SK-N-SH (cell line): Measurements from ENCODE around the gene ITGBL1. TPM values are rescaled to one million over a fixed set of nuclear protein-coding genes. Genes with fewer than 3 reads are reported as not detected.

ENCODE experiments used
- CTCF ChIA-PET: fragments of 300-600, 350-600 bp; formaldehyde crosslinking; extraction: SDS; loops from one replicate; lab custom pipeline; 2021; lab: Yijun Ruan, JAX
- POLR2A ChIA-PET: fragments of 350-600 bp; sonication (Branson Sonifier 250); formaldehyde crosslinking; extraction: SDS; loops from one replicate; lab custom pipeline; 2020; ENCODE audit warnings: antibody characterized with exemption, inconsistent platforms; lab: Yijun Ruan, JAX
- DNase-seq: peaks from one replicate; pipeline ENCODE4 v3.0.0; 2012
- H2AFZ ChIP-seq: fragments of 200-600 bp; sonication (generic); 2 replicates; pipeline ENCODE4 v1.8.1; 2016; ENCODE audit warnings: antibody characterized with exemption, mild to moderate bottlenecking, low read depth
- H3F3A ChIP-seq: fragments of 200-600 bp; sonication (generic); replicated peaks from 2 replicates; pipeline ENCODE3; 2016; ENCODE audit warnings: antibody characterized with exemption, mild to moderate bottlenecking; ENCODE audit not compliant: insufficient read depth
- H3K27ac ChIP-seq, 2 experiments: fragments of 200-500 bp in 1 of 2; fragments of 200-600 bp in 1 of 2; sonication (Bioruptor generic) in 1 of 2; sonication (generic), shearing (Covaris generic) in 1 of 2; 2 replicates each; pipeline versions ENCODE4 v1.5.1 to v1.6.1; 2014 to 2016; ENCODE audit warnings: low read depth in 2 of 2, inconsistent platforms in 1 of 2, low read length in 1 of 2, mild to moderate bottlenecking in 1 of 2, mixed read lengths in 1 of 2
- H3K27me3 ChIP-seq: fragments of 200-600 bp; sonication (generic), shearing (Covaris generic); 2 replicates; pipeline ENCODE4 v1.6.1; 2016; ENCODE audit warnings: mixed run types; ENCODE audit not compliant: insufficient read depth
- H3K36me3 ChIP-seq, 2 experiments: fragments of 200-500 bp in 1 of 2; fragments of 200-600 bp in 1 of 2; sonication (Bioruptor generic) in 1 of 2; sonication (generic) in 1 of 2; replicated peaks in 1 of 2; 2 replicates each; pipeline versions ENCODE3 to v1.5.1; 2014 to 2016; ENCODE audit warnings: low read length in 1 of 2, mild to moderate bottlenecking in 1 of 2; ENCODE audit not compliant: insufficient read depth in 2 of 2, control insufficient read depth in 1 of 2
- H3K4me1 ChIP-seq, 2 experiments: fragments of 200-500 bp in 1 of 2; fragments of 200-600 bp in 1 of 2; sonication (Bioruptor generic) in 1 of 2; sonication (generic), shearing (Covaris generic) in 1 of 2; 2 replicates each; pipeline versions ENCODE4 v1.5.1 to v1.6.1; 2014 to 2016; ENCODE audit warnings: low read depth in 1 of 2, low read length in 1 of 2, mixed run types in 1 of 2; ENCODE audit not compliant: insufficient read depth in 2 of 2, control insufficient read depth in 1 of 2
- H3K4me2 ChIP-seq: fragments of 200-600 bp; sonication (generic), shearing (Covaris generic); 2 replicates; pipeline ENCODE4 v1.6.1; 2017; ENCODE audit warnings: mixed run types
- H3K4me3 ChIP-seq, 2 experiments: fragments of 200-500 bp in 1 of 2; fragments of 200-600 bp in 1 of 2; sonication (Bioruptor generic) in 1 of 2; sonication (generic), shearing (Covaris generic) in 1 of 2; 2 replicates each; pipeline versions ENCODE4 v1.5.1 to v1.8.1; 2014 to 2016; ENCODE audit warnings: low read depth in 2 of 2, inconsistent platforms in 1 of 2, low read length in 1 of 2, mild to moderate bottlenecking in 1 of 2, mixed read lengths in 1 of 2, moderate library complexity in 1 of 2
- H3K79me2 ChIP-seq: fragments of 200-600 bp; sonication (generic); 2 replicates; pipeline ENCODE4 v1.8.1; 2017; ENCODE audit warnings: mild to moderate bottlenecking; ENCODE audit not compliant: insufficient read depth
- H3K9ac ChIP-seq: fragments of 200-600 bp; sonication (generic); 2 replicates; pipeline ENCODE4 v1.6.1; 2017; ENCODE audit warnings: mixed run types
- H3K9me2 ChIP-seq: fragments of 200-600 bp; sonication (generic); 2 replicates; pipeline ENCODE4 v1.6.1; 2017; ENCODE audit warnings: mixed run types
- H3K9me3 ChIP-seq: fragments of 200-600 bp; sonication (generic); 2 replicates; pipeline ENCODE4 v1.6.1; 2017; ENCODE audit warnings: mixed run types, mild to moderate bottlenecking, moderate library complexity
- H4K20me1 ChIP-seq: fragments of 200-600 bp; sonication (generic); 2 replicates; pipeline ENCODE4 v1.6.1; 2017; ENCODE audit warnings: mild to moderate bottlenecking, mixed run types; ENCODE audit not compliant: insufficient read depth
- EP300 ChIP-seq, 2 experiments: IDR thresholded peaks; 2 replicates each; pipeline versions ENCODE4 v1.4.0 to v1.6.1; 2012; ENCODE audit warnings: borderline replicate concordance in 1 of 2, low read depth in 1 of 2, low read length in 1 of 2
- FOSL2 ChIP-seq: IDR thresholded peaks from 2 replicates; pipeline ENCODE4 v1.4.0; 2012; ENCODE audit warnings: low read depth, mild to moderate bottlenecking, moderate library complexity, borderline replicate concordance
- FOXJ3 ChIP-seq: sonication (generic); formaldehyde crosslinking; IDR thresholded peaks from 2 replicates; pipeline ENCODE4 v1.5.1; 2020; ENCODE audit warnings: mild to moderate bottlenecking, missing genetic modification reagents
- POLR2AphosphoS5 ChIP-seq: IDR thresholded peaks from 2 replicates; pipeline ENCODE4 v1.6.1; 2012; ENCODE audit warnings: low read depth, low read length
- RXRA ChIP-seq: IDR thresholded peaks from 2 replicates; pipeline ENCODE4 v1.4.0; 2012; ENCODE audit warnings: low read depth, mild to moderate bottlenecking, borderline replicate concordance
- WGBS: methylation state at CpG from one replicate; pipeline ENCODE4 v1.1.6; 2017; ENCODE audit warnings: low lambda C conversion rate; 5-methylcytosine and 5-hydroxymethylcytosine counted together
- polyA plus RNA-seq, 3 experiments: library from polyadenylated mRNA; depleted of rRNA; stranded (reverse); fragments of >200 nt; gene quantifications; 2 replicates each; pipeline ENCODE4 v1.2.3, GENCODE V29; 2012
- TF ChIP-seq, protein P1 (sequence below): IDR thresholded peaks from 2 replicates; pipeline ENCODE4 v1.4.0; 2012; ENCODE audit warnings: low read depth, borderline replicate concordance
- TF ChIP-seq, protein P2 (sequence below): IDR thresholded peaks from 2 replicates; pipeline ENCODE4 v1.4.0; 2012; ENCODE audit warnings: low read depth, borderline replicate concordance
- TF ChIP-seq, protein P3 (sequence below): IDR thresholded peaks from 2 replicates; pipeline ENCODE4; 2012
- TF ChIP-seq, protein P4 (sequence below): fragments of 150-350 bp; IDR thresholded peaks from 2 replicates; pipeline ENCODE4 v1.6.1; 2017; ENCODE audit warnings: antibody characterized with exemption, low read length, low read depth, borderline replicate concordance
- TF ChIP-seq, protein P5 (sequence below): IDR thresholded peaks from 2 replicates; pipeline ENCODE4 v1.6.1; 2012; ENCODE audit warnings: mild to moderate bottlenecking, low read depth, low read length, moderate library complexity

Gene ITGBL1
- polyA plus RNA-seq, 1 of the 3 experiments (the other 2 are of a cell fraction) = 78.7 TPM

DNA sequence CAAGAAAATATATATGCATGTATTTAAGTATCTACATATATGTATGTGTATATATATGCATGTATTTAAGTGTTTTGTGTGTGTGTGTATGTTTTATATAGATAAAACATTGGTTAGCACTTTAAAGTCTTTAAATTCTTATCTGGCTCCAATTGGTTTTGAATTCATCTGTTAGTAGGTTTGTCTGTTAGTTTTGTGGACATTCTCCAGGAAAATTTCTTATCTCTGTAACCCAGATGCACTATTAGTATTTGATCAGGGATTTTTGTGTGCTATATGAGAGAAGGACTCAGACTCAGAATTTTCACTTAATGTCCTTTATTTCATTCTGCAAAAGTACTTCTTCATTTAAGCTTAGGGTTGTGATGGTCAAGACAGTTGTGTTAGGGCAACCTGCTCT, 103.1 kb downstream of the ITGBL1 start:
- H3K27ac ChIP-seq = peak overlapping the region; percentile 6 to 22; a peak in 2 of 4 replicates
- CTCF ChIA-PET = interaction anchor here (1.3 kb wide), 1 partner anchor 19 kb away, joined by 3 read pairs; no protein-coding TSS in a partner anchor
- no peak overlapping the region for H3K4me2 ChIP-seq

DNA sequence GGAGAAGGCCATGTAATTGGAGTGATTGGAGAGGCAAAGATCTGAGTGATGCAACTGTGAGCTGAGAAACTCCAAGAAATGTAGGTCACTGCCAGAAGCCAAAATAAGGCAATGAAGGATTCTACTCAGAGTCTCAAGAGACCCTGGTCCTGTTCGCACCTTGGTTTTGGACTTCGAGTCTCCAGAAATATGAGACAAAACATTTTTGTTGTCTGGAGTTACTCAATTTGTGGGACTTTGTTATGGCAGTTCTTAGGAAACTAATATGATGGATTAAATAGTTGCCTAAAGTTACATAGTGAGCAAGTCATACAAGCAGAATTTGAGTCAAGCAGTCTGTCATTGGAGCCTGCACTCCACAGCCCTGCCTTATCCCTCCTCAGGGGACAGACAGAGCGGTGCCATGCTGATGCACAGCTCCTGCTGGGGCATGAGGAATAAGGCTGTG, 104.2 kb downstream of the ITGBL1 start:
- Histone ChIP-seq H4K20me1 (no peaks in the 10 kb centered on the region), H3F3A (peaks cover 11% of the 10 kb centered on the region), H3K79me2 (peaks cover 75% of the 10 kb centered on the region), H3K9me2 (no peaks in the 10 kb centered on the region), H3K4me2 (no peak overlapping the region), H3K9me3 (no peaks in the 10 kb centered on the region), H3K4me1 (peaks cover 2 to 15% of the 10 kb centered on the region in 2 experiments; a peak in 3 of 4 replicates), H3K36me3 (peaks cover 0 to 15% of the 10 kb centered on the region in 2 experiments), H3K27ac (peak overlapping the region in 1 of 2 experiments; percentile 22; a peak in 2 of 4 replicates), H3K9ac (no peak overlapping the region), H3K27me3 (no peaks in the 10 kb centered on the region), H2AFZ (no peak overlapping the region), H3K4me3 (no peak overlapping the region)
- ChIA-PET CTCF (interaction anchor here (0.6 to 1.3 kb wide), 3 partner anchors 9 to 1014 kb away, joined by 3 read pairs; no protein-coding TSS in a partner anchor), POLR2A (no interaction called here)
- DNase-seq = peak; percentile 17
- 78% methylated on average over 3 of the region's 3 CpGs for WGBS
- TF ChIP-seq POLR2AphosphoS5 (no peak), EP300 (IDR thresholded peaks at IDR 0.05; ENCODE audit: borderline replicate concordance in 1 of 2, low read depth in 1 of 2, low read length in 1 of 2) (no peak)
- TF ChIP-seq, protein P1, sequence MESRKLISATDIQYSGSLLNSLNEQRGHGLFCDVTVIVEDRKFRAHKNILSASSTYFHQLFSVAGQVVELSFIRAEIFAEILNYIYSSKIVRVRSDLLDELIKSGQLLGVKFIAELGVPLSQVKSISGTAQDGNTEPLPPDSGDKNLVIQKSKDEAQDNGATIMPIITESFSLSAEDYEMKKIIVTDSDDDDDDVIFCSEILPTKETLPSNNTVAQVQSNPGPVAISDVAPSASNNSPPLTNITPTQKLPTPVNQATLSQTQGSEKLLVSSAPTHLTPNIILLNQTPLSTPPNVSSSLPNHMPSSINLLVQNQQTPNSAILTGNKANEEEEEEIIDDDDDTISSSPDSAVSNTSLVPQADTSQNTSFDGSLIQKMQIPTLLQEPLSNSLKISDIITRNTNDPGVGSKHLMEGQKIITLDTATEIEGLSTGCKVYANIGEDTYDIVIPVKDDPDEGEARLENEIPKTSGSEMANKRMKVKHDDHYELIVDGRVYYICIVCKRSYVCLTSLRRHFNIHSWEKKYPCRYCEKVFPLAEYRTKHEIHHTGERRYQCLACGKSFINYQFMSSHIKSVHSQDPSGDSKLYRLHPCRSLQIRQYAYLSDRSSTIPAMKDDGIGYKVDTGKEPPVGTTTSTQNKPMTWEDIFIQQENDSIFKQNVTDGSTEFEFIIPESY = no peak
- TF ChIP-seq, protein P2, sequence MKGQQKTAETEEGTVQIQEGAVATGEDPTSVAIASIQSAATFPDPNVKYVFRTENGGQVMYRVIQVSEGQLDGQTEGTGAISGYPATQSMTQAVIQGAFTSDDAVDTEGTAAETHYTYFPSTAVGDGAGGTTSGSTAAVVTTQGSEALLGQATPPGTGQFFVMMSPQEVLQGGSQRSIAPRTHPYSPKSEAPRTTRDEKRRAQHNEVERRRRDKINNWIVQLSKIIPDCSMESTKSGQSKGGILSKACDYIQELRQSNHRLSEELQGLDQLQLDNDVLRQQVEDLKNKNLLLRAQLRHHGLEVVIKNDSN = no peak
- TF ChIP-seq, all 33 proteins: peak for 0

More for the DNA sequence above, 103.1 kb downstream of the ITGBL1 start:
- POLR2A ChIA-PET = no interaction called here
- TF ChIP-seq, protein P3, sequence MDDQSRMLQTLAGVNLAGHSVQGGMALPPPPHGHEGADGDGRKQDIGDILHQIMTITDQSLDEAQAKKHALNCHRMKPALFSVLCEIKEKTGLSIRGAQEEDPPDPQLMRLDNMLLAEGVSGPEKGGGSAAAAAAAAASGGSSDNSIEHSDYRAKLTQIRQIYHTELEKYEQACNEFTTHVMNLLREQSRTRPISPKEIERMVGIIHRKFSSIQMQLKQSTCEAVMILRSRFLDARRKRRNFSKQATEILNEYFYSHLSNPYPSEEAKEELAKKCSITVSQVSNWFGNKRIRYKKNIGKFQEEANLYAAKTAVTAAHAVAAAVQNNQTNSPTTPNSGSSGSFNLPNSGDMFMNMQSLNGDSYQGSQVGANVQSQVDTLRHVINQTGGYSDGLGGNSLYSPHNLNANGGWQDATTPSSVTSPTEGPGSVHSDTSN = no peak
- TF ChIP-seq RXRA (no peak), FOSL2 (no peak), FOXJ3 (CRISPR knock-in tag) (no peak)
- TF ChIP-seq, protein P4, sequence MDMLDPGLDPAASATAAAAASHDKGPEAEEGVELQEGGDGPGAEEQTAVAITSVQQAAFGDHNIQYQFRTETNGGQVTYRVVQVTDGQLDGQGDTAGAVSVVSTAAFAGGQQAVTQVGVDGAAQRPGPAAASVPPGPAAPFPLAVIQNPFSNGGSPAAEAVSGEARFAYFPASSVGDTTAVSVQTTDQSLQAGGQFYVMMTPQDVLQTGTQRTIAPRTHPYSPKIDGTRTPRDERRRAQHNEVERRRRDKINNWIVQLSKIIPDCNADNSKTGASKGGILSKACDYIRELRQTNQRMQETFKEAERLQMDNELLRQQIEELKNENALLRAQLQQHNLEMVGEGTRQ = no peak
- TF ChIP-seq, protein P5, sequence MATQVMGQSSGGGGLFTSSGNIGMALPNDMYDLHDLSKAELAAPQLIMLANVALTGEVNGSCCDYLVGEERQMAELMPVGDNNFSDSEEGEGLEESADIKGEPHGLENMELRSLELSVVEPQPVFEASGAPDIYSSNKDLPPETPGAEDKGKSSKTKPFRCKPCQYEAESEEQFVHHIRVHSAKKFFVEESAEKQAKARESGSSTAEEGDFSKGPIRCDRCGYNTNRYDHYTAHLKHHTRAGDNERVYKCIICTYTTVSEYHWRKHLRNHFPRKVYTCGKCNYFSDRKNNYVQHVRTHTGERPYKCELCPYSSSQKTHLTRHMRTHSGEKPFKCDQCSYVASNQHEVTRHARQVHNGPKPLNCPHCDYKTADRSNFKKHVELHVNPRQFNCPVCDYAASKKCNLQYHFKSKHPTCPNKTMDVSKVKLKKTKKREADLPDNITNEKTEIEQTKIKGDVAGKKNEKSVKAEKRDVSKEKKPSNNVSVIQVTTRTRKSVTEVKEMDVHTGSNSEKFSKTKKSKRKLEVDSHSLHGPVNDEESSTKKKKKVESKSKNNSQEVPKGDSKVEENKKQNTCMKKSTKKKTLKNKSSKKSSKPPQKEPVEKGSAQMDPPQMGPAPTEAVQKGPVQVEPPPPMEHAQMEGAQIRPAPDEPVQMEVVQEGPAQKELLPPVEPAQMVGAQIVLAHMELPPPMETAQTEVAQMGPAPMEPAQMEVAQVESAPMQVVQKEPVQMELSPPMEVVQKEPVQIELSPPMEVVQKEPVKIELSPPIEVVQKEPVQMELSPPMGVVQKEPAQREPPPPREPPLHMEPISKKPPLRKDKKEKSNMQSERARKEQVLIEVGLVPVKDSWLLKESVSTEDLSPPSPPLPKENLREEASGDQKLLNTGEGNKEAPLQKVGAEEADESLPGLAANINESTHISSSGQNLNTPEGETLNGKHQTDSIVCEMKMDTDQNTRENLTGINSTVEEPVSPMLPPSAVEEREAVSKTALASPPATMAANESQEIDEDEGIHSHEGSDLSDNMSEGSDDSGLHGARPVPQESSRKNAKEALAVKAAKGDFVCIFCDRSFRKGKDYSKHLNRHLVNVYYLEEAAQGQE = no peak
- H3K36me3 ChIP-seq = peaks cover 0 to 8% of the 10 kb centered on the region in 2 experiments
- H3F3A ChIP-seq = peaks cover 11% of the 10 kb centered on the region
- H3K79me2 ChIP-seq = peaks cover 81% of the 10 kb centered on the region
- no peaks in the 10 kb centered on the region for H3K9me3 ChIP-seq
- H2AFZ ChIP-seq = no peak overlapping the region
- peak; percentile 18 for DNase-seq
- no peaks in the 10 kb centered on the region for H4K20me1 ChIP-seq
- H3K27me3 ChIP-seq = no peaks in the 10 kb centered on the region
- no peaks in the 10 kb centered on the region for H3K9me2 ChIP-seq
- peaks cover 2 to 17% of the 10 kb centered on the region in 2 experiments; a peak in 3 of 4 replicates for H3K4me1 ChIP-seq
- H3K9ac ChIP-seq = no peak overlapping the region
- H3K4me3 ChIP-seq = no peak overlapping the region
